ENCODE data around the gene PPP1R1C.

The PPP1R1C gene

GRCh38 chr2:182115258-182115657, 129.6 kb downstream of the PPP1R1C start:
- no peak for DNase-seq

DNA sequence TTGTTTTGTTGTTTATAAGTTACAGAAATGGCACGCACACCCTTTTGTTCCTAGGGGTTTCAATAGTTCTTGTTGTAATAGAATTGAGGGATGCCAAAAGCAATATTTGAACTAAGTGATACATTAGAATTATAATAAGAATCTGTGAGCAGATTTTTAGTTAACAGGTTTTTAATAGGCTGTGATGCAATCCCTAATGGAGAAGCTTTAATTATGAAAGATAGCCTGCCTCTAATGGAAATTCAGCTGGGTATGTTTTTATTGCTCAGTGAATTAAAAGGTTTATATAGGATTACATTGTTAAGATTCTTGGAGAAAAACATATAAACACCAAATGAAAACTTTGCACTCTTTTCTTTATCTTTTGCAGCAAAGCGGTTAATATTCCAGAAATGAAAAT, 131.1 kb downstream of the PPP1R1C start:
- DNase-seq, result no peak

DNA sequence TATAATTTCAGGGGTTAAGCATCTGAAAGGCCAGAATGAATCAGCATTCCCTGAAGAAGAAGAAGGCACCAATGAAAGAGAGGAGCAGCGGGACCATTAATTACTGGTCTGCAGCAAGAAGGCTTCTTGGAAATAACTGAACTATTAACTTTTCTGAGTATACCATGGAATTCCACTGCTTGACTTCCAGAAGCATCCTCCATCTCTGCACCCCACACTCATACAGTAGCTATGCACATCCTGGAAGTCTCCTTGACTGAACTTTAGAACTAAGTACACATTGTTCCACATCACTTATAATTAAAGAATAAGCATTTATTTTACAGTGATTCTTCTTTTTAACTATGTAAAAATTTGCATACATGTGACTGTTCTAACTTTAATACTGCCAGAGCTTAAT, 131.5 kb downstream of the PPP1R1C start:
- no peak for DNase-seq

GRCh38 chr2:182128821-182129707, 143.4 kb downstream of the PPP1R1C start:
- no peak for DNase-seq

- DNase-seq, result no peak
Measured at GRCh38 chr2:182132605-182133004, 147.0 kb downstream of the PPP1R1C start.

DNA sequence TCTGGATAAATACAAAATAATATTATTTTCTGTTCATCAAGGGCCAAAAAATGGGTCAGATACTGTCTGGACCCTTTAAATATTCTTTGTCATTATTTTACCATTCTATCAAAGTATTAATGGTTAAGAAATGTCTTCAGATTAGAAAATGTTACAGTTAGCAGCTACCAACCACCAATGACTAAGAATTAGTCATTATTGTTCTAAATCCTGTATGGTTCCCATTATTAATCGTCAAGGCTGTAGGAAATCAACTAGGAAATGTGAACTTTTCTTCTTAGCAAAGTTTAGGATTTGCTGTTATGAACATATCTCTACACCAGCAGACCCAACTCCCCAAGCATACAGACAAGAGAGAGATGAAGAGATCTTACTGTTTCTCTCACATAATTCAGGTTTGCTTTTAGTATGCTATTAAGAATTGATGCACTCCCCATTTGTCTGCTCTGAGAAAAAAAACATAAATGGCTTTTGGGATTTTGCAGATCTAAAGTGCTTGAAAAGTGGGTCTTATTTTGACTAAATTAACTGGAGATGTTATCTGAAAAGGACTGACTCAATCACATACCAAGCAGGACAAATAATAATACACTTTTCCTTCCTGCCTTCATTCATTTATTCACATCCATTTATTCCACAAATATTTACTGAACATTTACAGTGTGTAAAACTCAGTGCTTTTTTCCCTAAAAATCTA, 147.7 kb downstream of the PPP1R1C start:
- no peak for DNase-seq

DNA sequence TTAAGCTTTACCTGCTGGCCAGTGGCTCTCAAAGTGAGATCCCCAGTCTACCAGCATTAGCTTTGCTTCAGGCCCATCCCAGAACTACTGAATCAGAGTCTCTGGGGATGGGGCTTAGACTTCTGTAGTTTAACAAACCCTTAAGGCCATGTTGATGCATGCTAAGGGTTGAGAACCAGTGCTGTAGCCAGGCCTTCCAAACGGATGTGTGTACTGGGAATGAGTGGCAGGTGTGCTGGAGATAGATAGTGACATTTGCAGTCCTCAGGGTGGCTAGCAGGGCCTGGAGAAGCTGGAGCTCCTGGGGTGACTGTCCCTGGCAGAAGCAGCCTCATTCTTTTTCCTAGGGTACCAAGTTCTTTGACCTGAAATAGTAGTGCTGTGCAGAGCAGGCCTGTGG, 148.5 kb downstream of the PPP1R1C start:
- no peak for DNase-seq

DNA sequence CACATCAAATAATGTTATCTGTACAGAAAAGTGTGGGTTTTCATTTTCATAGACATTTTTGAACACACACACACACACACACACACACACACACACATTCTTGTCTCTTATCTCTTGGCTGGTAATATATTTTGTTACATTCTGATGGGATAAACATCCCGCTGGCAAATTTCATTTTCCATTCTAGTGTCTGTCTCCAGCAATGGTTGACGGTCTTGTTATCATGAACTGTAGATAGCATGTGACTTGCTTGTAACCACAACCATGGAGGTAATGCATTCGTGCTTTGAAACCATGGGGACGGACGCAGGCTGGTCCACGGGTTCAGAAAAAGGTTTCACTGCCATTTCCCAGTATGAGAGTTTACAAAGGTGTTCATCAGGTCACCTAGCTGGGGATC, 156.4 kb downstream of the PPP1R1C start:
- DNase-seq, result no peak

- no peak for DNase-seq
Measured at GRCh38 chr2:182144041-182144775, 158.6 kb downstream of the PPP1R1C start.

GRCh38 chr2:182144776-182145165, 159.1 kb downstream of the PPP1R1C start:
- no peak for DNase-seq

GRCh38 chr2:182148344-182148743, 162.7 kb downstream of the PPP1R1C start:
- no peak for DNase-seq

DNA sequence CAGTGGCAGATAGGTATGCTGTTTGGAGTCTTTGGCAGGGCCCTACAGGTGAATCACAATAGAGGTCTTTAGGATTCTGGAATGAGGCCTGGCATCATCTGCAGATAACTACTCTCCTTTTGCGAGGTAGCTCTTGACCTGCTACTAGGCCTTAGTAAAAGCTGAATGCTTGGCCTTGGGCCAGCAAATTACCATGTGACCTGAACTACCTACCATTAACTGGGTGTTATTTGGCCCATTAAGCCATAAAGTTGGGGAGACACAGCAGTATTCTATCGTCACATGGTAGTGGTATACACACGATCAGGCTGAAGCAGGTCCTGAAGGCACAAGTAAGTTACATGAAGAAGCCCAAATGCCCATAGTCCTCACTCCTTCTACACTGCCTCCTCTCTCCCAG, 178.2 kb downstream of the PPP1R1C start:
- DNase-seq, result no peak

DNA sequence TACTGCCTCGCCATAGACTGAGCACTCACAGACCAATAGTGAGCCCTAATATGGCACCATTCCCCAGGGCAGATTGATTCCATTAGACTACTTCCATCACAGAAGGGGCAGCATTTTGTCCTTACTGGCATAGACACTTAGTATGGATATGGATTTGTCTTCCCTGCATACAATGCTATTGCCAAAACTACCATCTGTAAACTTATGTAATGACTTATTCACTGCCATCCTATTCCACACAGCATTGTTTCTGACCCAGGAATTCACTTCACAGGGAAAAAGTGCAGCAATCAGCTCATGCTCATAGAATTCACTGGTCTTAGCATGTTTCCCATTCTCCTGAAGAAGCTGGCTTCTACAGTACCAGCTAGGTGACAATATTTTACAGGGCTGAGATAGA, 179.0 kb downstream of the PPP1R1C start:
- DNase-seq, result no peak

DNA sequence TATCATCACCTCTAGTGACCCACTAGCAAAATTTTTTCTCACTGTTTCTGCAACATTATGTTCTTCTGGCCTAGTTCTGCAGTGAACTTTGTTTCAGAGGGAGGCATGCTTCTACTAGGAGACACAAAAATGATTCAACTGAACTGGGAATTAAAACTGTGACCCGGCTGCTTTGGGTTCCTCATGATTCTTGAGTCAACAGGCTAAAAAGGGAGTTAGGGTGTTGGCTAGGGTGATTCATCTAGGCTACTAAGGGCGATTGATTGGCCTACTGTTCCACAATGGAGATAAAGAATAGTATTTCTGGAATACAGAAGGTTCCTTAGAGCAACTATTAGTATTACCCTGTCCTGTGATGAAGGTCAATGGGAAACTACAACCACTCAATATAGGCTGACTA, 179.5 kb downstream of the PPP1R1C start:
- no peak for DNase-seq

DNA sequence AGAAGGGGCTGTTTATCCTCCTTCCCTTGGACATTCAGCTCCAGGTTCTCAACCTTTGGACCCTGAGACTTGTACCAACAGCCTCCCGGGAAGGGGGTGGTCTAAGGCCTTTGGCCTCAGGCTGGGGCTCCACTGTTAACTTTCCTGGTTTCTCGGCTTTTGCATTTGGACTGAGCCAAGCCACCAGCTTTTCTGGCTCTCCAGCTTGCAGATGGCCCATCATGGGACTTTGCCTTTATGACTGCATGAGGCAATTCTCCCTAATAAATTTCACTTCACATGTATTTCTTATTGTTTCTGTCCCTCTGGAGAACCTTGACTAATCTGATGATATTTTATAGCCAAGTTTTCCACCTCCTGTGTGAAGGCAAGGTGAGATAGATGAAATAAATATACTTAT, 180.8 kb downstream of the PPP1R1C start:
- DNase-seq, result no peak

DNA sequence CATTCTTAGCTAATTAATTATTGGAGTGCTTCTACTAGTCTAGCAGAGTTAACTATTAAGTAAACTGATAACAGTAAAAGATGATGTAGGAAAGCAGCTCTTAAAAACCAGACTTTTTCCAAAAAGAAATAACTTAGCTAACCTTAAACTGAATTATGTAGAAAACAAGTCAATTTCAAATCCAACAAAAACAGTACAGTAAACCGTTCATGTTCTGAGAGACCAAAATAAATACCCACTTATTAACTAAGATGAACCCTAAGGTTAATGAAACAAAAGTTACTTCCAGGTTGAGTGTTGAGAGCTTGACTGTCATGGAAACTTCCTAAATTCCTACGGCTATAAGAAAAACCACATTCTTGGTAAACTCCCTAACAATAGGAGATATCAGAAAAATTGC, 181.2 kb downstream of the PPP1R1C start:
- no peak for DNase-seq
